Fibroblast of skin of abdomen (primary cell): ENCODE data around the gene KIF1C. TPM values are rescaled to one million over a fixed set of nuclear protein-coding genes. Genes with fewer than 3 reads are reported as not detected.

Source experiments
- DNase-seq: peaks from one replicate; pipeline ENCODE4 v3.0.0-alpha.2; 2013
- polyA plus RNA-seq, 2 experiments: library from polyadenylated mRNA; unstranded; fragments of 120-200 nt; gene quantifications; one replicate each; pipeline ENCODE4 v1.2.1, GENCODE V29; 2013; ENCODE audit not compliant: insufficient read length in 2 of 2

Gene KIF1C
- 79.8 TPM for polyA plus RNA-seq (2013, experiment 1 of 2; ENCODE audit: insufficient read length)
- 89.3 TPM for polyA plus RNA-seq (2013, experiment 2 of 2; ENCODE audit: insufficient read length)

DNA sequence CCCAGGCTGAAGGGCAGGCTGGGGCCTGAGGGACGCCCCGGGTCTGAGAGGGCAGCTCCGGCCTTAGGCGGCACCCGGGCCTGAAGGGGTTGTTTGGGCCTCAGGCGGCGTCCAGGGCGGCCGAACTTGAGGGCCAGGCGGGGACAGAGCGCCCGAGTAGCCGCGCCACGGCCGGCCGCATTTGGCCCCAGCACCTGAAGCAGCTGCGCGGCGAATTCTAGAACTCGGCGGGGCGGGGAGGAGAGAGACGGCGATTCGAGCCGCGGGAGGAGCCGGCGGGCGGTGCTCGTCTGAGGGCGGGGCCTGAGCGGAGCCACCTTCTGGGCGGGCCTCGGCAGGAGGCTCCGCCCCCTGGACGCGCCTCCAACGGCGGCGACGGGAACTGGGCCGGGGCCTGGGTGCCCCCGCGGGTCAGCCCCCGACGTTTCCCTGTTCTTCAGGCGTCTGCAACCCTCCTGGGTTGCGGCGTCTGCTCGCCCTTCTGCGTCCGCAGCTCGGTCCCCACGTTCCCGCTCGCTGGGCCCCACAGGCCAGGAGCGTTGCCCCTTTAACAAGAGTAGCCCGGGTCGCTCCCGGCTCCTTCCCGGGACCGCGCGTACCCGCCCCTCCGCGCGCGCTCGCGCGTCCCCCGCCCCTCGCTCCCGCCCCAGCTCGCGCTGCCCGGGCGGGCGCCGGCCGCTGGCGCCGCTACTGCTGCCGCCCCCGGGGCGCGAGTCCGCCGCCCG lies at the start of gene KIF1C, which contains the start of gene INCA1:
KIF1C (plus strand) TSS at position 649 of the 725 bp plus-strand sequence. CDS start 2,297 bp downstream, outside the sequence.
INCA1 (minus strand) TSS at position 221 of the 725 bp plus-strand sequence. CDS start 3,085 bp downstream, outside the sequence.
- peak; percentile 85 for DNase-seq

DNA sequence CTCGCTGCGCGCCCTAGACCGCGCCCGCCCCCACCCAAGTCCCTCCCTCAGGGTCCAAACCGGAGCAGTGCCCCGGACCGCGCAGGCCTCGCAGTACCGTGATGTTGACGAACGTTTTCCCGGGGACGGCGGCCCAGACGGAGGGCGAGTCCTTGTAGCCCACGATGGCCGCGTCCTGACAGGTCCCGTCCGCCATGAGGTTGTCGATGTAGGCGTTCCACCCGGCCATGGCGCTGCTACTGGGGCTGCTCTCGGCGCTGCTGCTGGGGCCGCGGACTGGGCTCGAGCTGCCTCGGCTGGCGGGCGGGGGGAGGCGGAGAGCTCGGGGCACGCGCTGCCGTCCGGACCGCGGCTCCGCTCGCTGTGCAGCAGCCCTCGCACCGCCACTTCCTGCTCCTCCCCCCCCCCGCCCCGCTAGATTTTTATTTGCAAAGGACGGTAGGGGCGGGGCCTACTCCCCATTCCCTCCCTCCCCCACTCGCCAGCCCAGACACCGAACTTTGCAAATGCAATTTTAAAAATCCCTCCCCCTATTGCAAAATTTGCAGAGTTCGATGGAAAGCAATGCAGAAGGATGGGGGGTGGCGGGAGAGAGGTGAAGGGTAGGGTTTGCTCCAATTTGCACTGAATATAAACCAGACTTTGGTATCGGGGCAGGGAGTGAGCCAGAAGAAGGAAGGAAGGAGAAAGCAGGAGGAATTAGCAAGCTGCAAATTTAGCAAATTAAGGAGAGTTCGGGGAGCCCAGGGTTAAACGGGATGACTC lies 49.4 kb upstream of the KIF1C start, which contains the start of gene PFN1:
PFN1 (minus strand) TSS at position 365 of the 765 bp plus-strand sequence; CDS start at position 229, 136 bp downstream.
- peak; percentile 96 for DNase-seq

- DNase-seq, result peak; percentile 94
Observed at GRCh38 chr17:4948931-4949320, 48.8 kb upstream of the KIF1C start.

DNA sequence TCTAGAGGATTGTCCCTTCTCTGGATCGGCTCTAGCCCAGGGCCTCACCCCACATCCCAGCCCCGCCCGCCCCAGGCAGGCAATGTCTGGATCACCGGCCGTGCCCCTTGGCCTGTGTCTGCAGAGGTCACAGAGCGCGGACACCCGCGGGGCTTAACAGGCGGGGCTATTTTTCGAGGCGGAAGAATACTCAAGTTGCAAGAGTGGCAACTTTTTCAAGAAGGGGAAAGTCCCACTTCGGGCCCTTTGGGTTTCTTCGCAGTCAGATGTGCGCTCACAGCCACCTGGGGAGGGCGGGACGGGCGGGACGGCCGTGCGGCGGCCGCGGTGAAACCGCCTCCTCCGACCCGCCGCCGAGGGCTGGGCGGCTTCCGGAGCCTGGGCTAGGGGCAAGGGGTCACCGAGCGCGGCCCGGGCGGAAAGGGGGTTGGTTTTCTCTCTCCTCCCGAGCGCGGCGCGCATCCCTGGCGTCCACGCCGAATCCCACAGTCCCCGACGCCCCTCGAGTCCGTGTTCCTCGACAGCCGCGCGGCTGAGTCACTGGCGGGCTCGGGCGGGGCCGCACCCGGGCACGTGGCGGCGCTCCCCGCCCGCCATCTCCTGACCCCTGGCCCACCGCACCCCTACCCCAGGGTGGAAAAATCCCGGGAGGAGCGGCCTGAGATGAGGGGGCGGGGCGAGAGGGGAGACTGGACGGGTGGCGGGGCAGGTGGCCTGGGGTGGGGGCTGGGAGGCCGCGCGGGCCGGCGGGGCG lies 48.3 kb upstream of the KIF1C start:
- peak; percentile 73 for DNase-seq

- DNase-seq, result no peak
Observed at GRCh38 chr17:4950075-4950745, 47.5 kb upstream of the KIF1C start.

GRCh38 chr17:4950746-4951204 lies 47.0 kb upstream of the KIF1C start, which contains the start of gene ENO3:
TSS of gene ENO3 (plus strand) at chr17:4951119. CDS start at chr17:4951830, 711 bp downstream.
- no peak for DNase-seq

- no peak for DNase-seq
Observed at GRCh38 chr17:4951486-4951885, 46.3 kb upstream of the KIF1C start.

- DNase-seq, result peak; percentile 79
Observed at GRCh38 chr17:4953451-4953961, 44.2 kb upstream of the KIF1C start.

- no peak for DNase-seq
Observed at GRCh38 chr17:4955091-4955490, 42.7 kb upstream of the KIF1C start.

DNA sequence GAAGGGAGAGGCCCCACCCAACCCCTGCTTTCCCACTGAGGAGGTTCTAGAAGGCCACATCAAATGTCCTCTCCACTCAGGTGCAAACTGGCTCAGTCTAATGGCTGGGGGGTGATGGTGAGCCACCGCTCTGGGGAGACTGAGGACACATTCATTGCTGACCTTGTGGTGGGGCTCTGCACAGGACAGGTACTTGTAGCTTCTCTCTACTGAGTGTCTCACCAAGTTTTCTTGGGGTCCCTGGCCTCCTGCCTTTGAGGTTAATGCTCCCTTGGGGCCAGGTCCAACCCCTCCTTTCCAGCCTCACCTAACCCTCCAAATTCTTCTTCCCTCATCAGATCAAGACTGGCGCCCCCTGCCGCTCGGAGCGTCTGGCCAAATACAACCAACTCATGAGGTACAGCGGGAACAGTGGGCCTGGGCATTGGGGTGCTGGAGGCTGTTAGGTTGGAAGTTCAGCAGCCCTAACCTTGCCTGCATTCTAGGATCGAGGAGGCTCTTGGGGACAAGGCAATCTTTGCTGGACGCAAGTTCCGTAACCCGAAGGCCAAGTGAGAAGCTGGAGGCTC lies 41.2 kb upstream of the KIF1C start:
- DNase-seq, result no peak

DNA sequence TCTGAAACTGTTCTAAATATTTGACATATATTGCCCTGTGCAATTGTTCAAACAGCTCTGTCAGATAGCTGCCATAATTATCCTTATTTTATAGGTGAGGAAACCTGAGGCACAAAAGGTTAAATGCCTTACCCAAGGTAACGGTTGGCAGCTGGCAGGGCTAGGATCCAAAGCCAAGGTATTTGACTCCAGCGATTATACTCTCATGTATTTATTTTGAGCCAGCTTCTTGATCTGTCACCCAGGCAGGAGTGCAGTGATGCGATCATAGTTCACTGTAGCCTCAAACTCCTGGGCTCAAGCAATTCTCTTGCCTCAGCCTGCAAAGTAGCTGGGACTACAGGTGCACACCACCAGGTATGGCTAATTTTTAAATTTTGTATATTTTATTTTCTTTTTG lies 39.6 kb upstream of the KIF1C start:
- DNase-seq, result no peak

DNA sequence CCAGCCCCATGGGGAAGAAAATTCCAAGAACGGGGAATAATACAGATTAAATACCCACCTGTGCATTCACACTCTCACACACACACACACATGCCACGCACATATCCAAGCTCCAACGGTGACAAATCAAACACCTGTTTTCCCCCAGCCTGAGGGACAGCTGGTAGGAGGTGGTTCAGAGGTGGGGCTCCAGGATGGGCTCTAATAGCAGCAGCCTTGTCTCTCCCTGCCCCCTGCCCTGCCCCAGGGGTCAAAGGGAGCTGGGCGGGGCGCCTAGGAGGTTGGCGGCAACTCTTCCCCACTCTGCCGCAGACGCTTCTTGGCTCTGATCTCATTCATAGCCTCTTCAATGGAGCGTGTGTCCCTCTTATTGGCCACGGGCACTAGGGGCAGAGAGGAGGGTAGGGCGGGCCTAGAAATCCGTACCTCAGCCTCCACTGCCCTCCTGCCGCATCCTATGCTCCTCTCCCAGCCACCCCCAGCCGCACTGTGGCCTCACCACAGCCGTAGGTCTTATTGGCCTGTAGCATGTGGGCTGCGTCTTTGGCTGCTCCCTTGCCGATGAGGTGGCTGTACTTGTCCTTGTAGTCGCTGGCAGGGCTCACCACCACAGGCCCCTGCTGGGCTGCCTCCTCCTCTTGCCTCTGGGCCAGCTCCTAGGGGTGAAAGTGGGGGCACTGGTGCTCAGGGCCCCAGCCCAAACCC lies 38.3 kb upstream of the KIF1C start:
- DNase-seq, result no peak

DNA sequence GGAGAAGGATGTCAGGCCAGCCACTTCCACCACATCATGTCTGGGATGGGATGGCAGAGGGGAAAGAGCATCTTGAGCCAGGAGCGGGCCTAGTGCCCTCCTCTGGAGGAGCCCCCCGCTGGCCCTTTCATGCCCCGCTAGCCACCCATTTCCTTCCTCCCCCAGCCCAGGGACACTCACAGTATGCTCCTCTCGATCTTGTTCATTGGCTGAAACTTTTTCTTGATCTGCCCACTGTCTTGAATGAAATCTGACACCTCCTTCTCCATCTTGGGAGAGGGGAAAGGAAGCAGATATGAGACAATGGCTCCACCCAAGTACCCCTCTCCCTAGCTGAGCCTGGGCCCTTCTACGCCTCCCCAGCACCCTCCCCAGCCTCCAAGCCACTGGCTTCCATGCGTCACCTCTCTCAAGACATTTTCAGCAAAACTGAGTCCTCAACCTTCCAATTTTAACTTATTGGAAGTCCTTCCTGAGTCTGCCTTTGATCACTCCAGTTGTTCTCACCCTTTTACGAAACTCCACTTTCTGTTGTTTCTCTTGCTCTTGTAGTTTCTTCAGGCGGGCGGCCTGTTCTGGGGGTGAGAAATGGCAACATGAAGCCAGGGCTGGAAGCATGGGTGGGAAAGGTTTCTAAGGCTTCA lies 37.3 kb upstream of the KIF1C start:
- no peak for DNase-seq

DNA sequence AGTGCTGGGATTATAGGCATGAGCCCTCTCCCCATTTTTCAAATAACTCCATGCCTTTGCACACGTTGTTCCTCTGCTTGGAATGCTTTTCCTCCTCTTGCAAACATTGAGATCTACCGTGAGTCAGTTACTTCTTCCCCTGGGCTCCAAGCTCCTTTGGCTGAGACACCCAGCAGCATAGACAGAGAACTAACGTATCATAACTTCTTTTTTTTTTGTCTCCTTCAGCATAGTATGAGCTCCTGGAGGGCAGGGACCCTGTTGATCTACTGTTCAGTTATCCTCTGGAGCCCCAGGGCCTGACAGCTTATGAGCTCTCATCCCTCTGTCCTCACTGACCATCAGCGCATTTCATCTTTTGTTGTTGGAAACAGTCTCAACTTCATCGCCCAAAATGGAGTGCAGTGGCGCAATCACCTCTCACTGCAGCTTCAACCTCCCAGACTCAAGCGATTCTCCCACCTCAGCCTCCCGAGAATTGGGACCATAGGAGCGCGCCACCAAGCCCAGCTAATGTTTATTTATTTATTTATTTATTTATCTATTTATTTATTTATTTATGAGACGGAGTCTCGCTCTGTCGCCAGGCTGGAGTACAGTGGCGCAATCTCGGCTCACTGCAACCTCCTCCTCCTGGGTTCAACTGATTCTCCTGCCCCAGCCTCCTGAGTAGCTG lies 32.3 kb upstream of the KIF1C start:
- DNase-seq, result no peak

- DNase-seq, result peak; percentile 100
Observed at GRCh38 chr17:4966844-4967538, 30.8 kb upstream of the KIF1C start.

- peak; percentile 97 for DNase-seq
Observed at GRCh38 chr17:4967539-4968485, 29.9 kb upstream of the KIF1C start, which contains the start of gene SPAG7. TSS of gene SPAG7 (minus strand) at chr17:4967817. CDS start at chr17:4967804, 13 bp downstream.

DNA sequence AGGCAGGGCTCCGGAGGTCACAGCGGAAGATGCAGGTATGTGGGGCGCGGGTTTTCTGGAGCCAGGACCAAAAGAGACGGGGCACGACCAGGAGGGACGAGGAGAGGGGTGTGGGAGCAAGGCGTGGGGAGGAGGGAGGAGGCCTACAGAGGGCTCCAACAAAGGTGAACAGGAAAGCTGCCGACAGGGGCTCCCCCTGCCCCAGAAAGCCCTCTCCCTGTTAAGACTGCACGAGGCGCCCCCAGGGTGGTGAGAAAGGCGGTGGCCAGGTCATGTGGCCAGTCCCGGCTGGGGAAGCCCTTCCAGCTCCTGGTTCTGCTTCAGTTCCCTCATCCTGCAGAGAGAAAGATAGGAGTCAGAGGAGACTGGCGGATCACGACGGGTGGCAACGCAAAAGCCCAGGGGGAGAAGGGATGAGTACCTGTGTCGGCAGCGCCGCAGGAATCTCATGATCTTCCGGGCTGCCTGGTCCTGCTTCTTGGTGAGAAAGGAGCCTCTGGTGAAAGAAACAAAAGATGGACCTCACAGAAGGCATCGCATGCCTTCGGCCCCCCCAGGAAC lies 29.2 kb upstream of the KIF1C start:
- peak; percentile 38 for DNase-seq
